GM10248 (cell line): ENCODE results near the gene CEP170B.
"Not testable (repeated sequence)": the region's sequence is repeated elsewhere in the genome, so short reads cannot be mapped to it uniquely, and the experiment has no call there.

Experiments used
- CTCF ChIA-PET: fragments of 300-600 bp; sonication (Branson Sonifier 250); formaldehyde crosslinking; extraction: SDS; loops from one replicate; lab custom pipeline; 2021; ENCODE audit warnings: antibody characterized with exemption; lab: Yijun Ruan, JAX
- POLR2A ChIA-PET: fragments of 350-650 bp; sonication (Branson Sonifier 250); formaldehyde crosslinking; extraction: SDS; loops from one replicate; lab custom pipeline; 2020; ENCODE audit warnings: antibody characterized with exemption; lab: Yijun Ruan, JAX
- DNase-seq: peaks from one replicate; pipeline ENCODE4 v3.0.0; 2012; ENCODE audit errors: extremely low spot score
- CTCF ChIP-seq: IDR thresholded peaks from 2 replicates; pipeline ENCODE4 v1.5.1; 2012; ENCODE audit warnings: mild to moderate bottlenecking, low read depth; ENCODE audit errors: extremely low read depth, missing control alignments, control extremely low read depth

Gene CEP170B

GRCh38 chr14:104826189-104826860, 38.7 kb upstream of the CEP170B start:
- POLR2A ChIA-PET: interaction anchor here (0.6 to 1.0 kb wide), 3 partner anchors 59 to 74 kb away, joined by 3 to 4 read pairs (median 3); partner anchors contain the start of gene SIVA1
- TF ChIP-seq CTCF: peak; percentile 88
- CTCF ChIA-PET: interaction anchor here (0.6 to 3.5 kb wide), 26 partner anchors 12 to 484 kb away, joined by 3 to 59 read pairs (median 4); partner anchors contain the start of genes SIVA1 and ZBTB42
- peak; percentile 92 for DNase-seq

GRCh38 chr14:104826861-104827176, 38.2 kb upstream of the CEP170B start:
- no peak for DNase-seq
- ChIA-PET POLR2A (interaction anchor here (0.6 kb wide), 1 partner anchor 74 kb away, joined by 3 read pairs; the partner anchor contains the start of gene SIVA1), CTCF (interaction anchor here (0.6 to 3.5 kb wide), 19 partner anchors 14 to 484 kb away, joined by 3 to 59 read pairs (median 4); partner anchors contain the start of gene ZBTB42)
- no peak for TF ChIP-seq CTCF

- POLR2A ChIA-PET: interaction anchor here (0.6 kb wide), 1 partner anchor 75 kb away, joined by 3 read pairs; the partner anchor contains the start of gene SIVA1
- CTCF ChIA-PET: interaction anchor here (0.6 to 3.5 kb wide), 13 partner anchors 13 to 483 kb away, joined by 3 to 59 read pairs (median 5); partner anchors contain the start of gene ZBTB42
- peak; percentile 76 for DNase-seq
- peak; percentile 46 for TF ChIP-seq CTCF
Measured at GRCh38 chr14:104827177-104828055, 37.7 kb upstream of the CEP170B start.

- ChIA-PET CTCF (interaction anchor here (1.0 kb wide), 2 partner anchors 19 to 22 kb away, joined by 3 read pairs; no protein-coding TSS in a partner anchor), POLR2A (no interaction called here)
- TF ChIP-seq CTCF: no peak
- DNase-seq: no peak
Measured at GRCh38 chr14:104830781-104831180, 34.3 kb upstream of the CEP170B start.

DNA sequence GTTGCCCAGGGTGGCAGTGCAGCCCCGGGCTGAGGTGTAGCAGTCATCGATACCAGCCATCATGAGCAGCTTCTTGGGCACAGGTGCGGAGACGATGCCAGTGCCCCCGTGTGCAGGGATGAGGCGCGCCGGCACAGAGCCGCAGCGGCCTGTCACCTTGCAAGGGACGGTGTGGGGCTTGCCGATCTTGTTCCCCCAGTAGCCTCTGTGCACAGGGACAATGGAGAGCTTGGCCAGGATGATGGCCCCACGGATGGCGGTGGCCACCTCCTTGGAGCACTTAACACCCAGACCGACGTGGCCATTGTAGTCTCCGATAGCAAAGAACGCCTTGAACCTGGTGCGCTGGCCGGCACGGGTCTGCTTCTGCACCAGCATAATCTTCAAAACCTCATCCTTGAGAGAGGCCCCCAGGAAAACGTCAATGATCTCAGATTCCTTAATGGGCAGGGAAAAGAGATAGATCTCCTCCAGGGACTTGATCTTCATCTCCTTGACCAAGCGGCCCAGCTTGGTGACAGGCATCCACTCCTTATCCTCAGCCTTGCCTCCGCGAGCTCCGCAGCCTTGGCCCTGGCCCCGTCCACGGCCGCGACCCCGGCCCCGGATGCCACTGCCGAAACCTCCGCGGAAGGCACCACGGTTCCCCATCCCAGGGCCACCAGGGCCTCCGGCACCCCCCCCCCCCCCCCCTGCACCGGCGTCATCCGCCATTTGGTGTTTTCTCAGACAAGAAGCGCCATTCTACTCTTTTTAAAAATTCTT, 28.7 kb upstream of the CEP170B start:
- DNase-seq, CTCF ChIA-PET, POLR2A ChIA-PET: not testable (repeated sequence)

GRCh38 chr14:104841730-104842129, 23.3 kb upstream of the CEP170B start:
- CTCF ChIA-PET: no interaction called here
- TF ChIP-seq CTCF: no peak
- POLR2A ChIA-PET: no interaction called here
- DNase-seq: no peak
